Measurements from ENCODE around the gene ZIC4. TPM values are rescaled to one million over a fixed set of nuclear protein-coding genes. Genes with fewer than 3 reads are reported as not detected.

Gene ZIC4
- total and polyA plus RNA-seq, 2 experiments from 2014 or later: not detected

- H3K9me3 Mint-ChIP-seq: no peaks in the 10 kb centered on the region
- peaks cover 95% of the 10 kb centered on the region for H3K27me3 Mint-ChIP-seq (ENCODE audit: insufficient read depth, low read depth, poor library complexity)
- H3K36me3 Mint-ChIP-seq (ENCODE audit: low read depth): no peaks in the 10 kb centered on the region
- no peaks in the 10 kb centered on the region for H3K9me2 ChIP-seq (ENCODE audit: insufficient read depth)
- H3K4me3 ChIP-seq: peak overlapping the region; percentile 41
- no peak overlapping the region for H3K27ac ChIP-seq (ENCODE audit: low read depth)
- peaks cover 27% of the 10 kb centered on the region for H3F3A ChIP-seq (replicated peaks; ENCODE audit: low read depth)
- no peak for TF ChIP-seq STAT1 (IDR thresholded peaks at IDR 0.05; ENCODE audit: unreplicated experiment)
- no peak for TF ChIP-seq REST (IDR thresholded peaks at IDR 0.05; ENCODE audit: unreplicated experiment)
- no peak for TF ChIP-seq CREB1 (CRISPR knock-in tag; IDR thresholded peaks at IDR 0.05; ENCODE audit: low read depth)
- TF ChIP-seq NANOG (IDR thresholded peaks at IDR 0.05; ENCODE audit: borderline replicate concordance): no peak
- no peak for TF ChIP-seq JUNB (IDR thresholded peaks at IDR 0.05; ENCODE audit: unreplicated experiment)
- TF ChIP-seq CTCF (conservative IDR thresholded peaks at IDR 0.05; ENCODE audit: low read depth in 2 of 2): no peak
- no peak for TF ChIP-seq POLR2AphosphoS5 (IDR thresholded peaks at IDR 0.05; ENCODE audit: low read depth)
- TF ChIP-seq ZNF462 (CRISPR knock-in tag; IDR thresholded peaks at IDR 0.05): no peak
- TF ChIP-seq ETS1 (IDR thresholded peaks at IDR 0.05): no peak
- no peak for TF ChIP-seq ZNF114 (CRISPR knock-in tag; IDR thresholded peaks at IDR 0.05)
- TF ChIP-seq EZH2phosphoT487 (IDR thresholded peaks at IDR 0.05; ENCODE audit: unreplicated experiment): no peak
- TF ChIP-seq EZH2 (IDR thresholded peaks at IDR 0.05; ENCODE audit: low read depth, unreplicated experiment): no peak
- no peak for TF ChIP-seq ZNF331 (CRISPR knock-in tag; IDR thresholded peaks at IDR 0.05; ENCODE audit: low read depth)
- ATAC-seq (no peak), DNase-seq (ENCODE audit: low spot score) (peak; percentile 43)
- peaks cover 83% of the 10 kb centered on the region for H3K4me1 Mint-ChIP-seq
- no peaks in the 10 kb centered on the region for H3K79me2 ChIP-seq (replicated peaks; ENCODE audit: insufficient read depth)
- no peak overlapping the region for H3K27ac Mint-ChIP-seq
- no peak overlapping the region for H2AFZ ChIP-seq
- H3K27me3 ChIP-seq (ENCODE audit: insufficient read depth): peaks cover 97% of the 10 kb centered on the region
- peak overlapping the region; percentile 62; the same call in 2 of the 3 replicates for H3K4me3 Mint-ChIP-seq
- peaks cover 87% of the 10 kb centered on the region for H3K4me1 ChIP-seq (ENCODE audit: insufficient read depth)
- peak overlapping the region; percentile 76 for H3K4me2 ChIP-seq
- 0 out of 2 replicates have a peak, but pooled peaks cover 5% of the 10 kb centered on the region for H4K20me1 ChIP-seq (replicated peaks; ENCODE audit: insufficient read depth)
- no peaks in the 10 kb centered on the region for H3K36me3 ChIP-seq (ENCODE audit: insufficient read depth)
These were observed 25.4 kb downstream of the ZIC4 start for GRCh38 chr3:147380977-147381376.

All from GM23338 (cell line).